ENCODE results near the gene NUDT4.

DNA sequence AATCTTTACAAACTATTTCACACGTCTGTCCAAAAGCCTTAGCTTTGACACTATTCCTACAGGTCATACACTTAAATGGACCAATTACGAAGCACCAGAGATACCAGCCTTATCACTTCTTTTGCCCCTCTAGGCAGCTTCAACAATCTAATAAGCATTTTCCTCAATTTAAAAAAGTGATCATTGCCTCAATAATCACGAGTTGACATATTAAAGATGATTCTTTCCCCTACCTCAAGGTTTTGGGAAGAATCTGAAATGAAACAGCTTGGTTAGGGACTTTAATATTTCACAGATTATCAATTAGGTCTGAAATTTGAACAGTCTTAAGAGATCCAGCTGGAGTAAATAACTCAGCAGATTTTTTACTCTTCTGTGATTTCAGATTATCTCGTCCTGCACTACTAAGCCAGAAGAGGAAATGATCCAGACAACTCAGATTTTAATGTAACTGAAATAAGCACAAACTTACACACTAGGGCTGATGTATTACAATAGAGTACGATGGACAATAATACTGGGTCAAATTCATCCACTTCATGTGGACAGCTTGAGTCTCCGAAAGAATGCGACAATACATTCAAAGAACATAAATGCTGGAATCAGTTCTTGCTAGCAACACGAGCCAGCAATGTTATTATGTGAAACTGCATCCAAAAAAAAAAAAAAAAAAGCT lies 48.1 kb downstream of the NUDT4 start:
- TF ChIP-seq EZH2phosphoT487 (IDR thresholded peaks at IDR 0.05; ENCODE audit: borderline replicate concordance, low read length) (no peak), EZH2 (IDR thresholded peaks at IDR 0.05; ENCODE audit: low read length, unreplicated experiment) (no peak)
- TF ChIP-seq, protein P1, sequence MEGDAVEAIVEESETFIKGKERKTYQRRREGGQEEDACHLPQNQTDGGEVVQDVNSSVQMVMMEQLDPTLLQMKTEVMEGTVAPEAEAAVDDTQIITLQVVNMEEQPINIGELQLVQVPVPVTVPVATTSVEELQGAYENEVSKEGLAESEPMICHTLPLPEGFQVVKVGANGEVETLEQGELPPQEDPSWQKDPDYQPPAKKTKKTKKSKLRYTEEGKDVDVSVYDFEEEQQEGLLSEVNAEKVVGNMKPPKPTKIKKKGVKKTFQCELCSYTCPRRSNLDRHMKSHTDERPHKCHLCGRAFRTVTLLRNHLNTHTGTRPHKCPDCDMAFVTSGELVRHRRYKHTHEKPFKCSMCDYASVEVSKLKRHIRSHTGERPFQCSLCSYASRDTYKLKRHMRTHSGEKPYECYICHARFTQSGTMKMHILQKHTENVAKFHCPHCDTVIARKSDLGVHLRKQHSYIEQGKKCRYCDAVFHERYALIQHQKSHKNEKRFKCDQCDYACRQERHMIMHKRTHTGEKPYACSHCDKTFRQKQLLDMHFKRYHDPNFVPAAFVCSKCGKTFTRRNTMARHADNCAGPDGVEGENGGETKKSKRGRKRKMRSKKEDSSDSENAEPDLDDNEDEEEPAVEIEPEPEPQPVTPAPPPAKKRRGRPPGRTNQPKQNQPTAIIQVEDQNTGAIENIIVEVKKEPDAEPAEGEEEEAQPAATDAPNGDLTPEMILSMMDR (conservative IDR thresholded peaks at IDR 0.05; ENCODE audit: low read depth, low read length) = no peak

Measured in PC-3 (cell line).